PFSK-1 (cell line): ENCODE data around the gene TOM1L2.

Source experiments
- FOXP2 ChIP-seq: optimal IDR thresholded peaks from 2 replicates; pipeline ENCODE3; 2011; ENCODE audit warnings: borderline replicate concordance, control low read depth, inconsistent platforms; ENCODE audit not compliant: insufficient read depth; ENCODE audit errors: extremely low read length, extremely low read depth
- POLR2AphosphoS5 ChIP-seq: IDR thresholded peaks from 2 replicates; pipeline ENCODE4 v1.6.1; 2012; ENCODE audit warnings: low read depth, mild to moderate bottlenecking, control low read depth, low read length, moderate library complexity
- REST ChIP-seq, 2 experiments: IDR thresholded peaks; 2 replicates each; pipeline versions ENCODE4 v1.6.1 to v1.8.0; 2011 to 2012; ENCODE audit warnings: low read depth in 2 of 2, low read length in 2 of 2, control low read depth in 1 of 2, inconsistent platforms in 1 of 2, mild to moderate bottlenecking in 1 of 2, moderate library complexity in 1 of 2; ENCODE audit not compliant: insufficient read depth in 1 of 2
- SIN3A ChIP-seq: IDR thresholded peaks from 2 replicates; pipeline ENCODE4 v1.6.1; 2012; ENCODE audit warnings: mild to moderate bottlenecking, low read length, moderate library complexity, borderline replicate concordance; ENCODE audit not compliant: insufficient read depth
- TAF1 ChIP-seq: IDR thresholded peaks from 2 replicates; pipeline ENCODE4 v1.6.1; 2012; ENCODE audit warnings: low read length, control low read depth, borderline replicate concordance; ENCODE audit not compliant: insufficient read depth

GRCh38 chr17:17847118-17847689 is 125.0 kb downstream of the TOM1L2 start:
- TF ChIP-seq POLR2AphosphoS5 (no peak), TAF1 (no peak), REST (IDR thresholded peaks at IDR 0.05; ENCODE audit: insufficient read depth in 1 of 2, low read depth in 2 of 2, low read length in 2 of 2) (no peak), SIN3A (no peak), FOXP2 (no peak)
